HG03469 (cell line): ENCODE results near the gene GAPDH.
A peak's percentile ranks its signal among the peaks of the same experiment; 100 is the strongest.
"Not testable (repeated sequence)": the region's sequence is repeated elsewhere in the genome, so short reads cannot be mapped to it uniquely, and the experiment has no call there.

ENCODE experiments used
- ATAC-seq: cut with Tn5 transposase; IDR thresholded peaks from one replicate; pipeline ENCODE4 v1.9.1; 2021; ENCODE audit warnings: mild to moderate bottlenecking, moderate library complexity, moderate number of reproducible peaks; ENCODE audit not compliant: unreplicated experiment

The GAPDH gene

DNA sequence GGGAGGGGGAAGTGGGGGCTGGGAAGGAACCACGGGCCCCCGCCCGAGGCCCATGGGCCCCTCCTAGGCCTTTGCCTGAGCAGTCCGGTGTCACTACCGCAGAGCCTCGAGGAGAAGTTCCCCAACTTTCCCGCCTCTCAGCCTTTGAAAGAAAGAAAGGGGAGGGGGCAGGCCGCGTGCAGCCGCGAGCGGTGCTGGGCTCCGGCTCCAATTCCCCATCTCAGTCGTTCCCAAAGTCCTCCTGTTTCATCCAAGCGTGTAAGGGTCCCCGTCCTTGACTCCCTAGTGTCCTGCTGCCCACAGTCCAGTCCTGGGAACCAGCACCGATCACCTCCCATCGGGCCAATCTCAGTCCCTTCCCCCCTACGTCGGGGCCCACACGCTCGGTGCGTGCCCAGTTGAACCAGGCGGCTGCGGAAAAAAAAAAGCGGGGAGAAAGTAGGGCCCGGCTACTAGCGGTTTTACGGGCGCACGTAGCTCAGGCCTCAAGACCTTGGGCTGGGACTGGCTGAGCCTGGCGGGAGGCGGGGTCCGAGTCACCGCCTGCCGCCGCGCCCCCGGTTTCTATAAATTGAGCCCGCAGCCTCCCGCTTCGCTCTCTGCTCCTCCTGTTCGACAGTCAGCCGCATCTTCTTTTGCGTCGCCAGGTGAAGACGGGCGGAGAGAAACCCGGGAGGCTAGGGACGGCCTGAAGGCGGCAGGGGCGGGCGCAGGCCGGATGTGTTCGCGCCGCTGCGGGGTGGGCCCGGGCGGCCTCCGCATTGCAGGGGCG, at the start of gene GAPDH:
Gene GAPDH, plus strand, starts transcription at position 595 of the 772 bp plus-strand sequence. CDS start 316 bp downstream, outside the sequence.
- no peak for ATAC-seq

DNA sequence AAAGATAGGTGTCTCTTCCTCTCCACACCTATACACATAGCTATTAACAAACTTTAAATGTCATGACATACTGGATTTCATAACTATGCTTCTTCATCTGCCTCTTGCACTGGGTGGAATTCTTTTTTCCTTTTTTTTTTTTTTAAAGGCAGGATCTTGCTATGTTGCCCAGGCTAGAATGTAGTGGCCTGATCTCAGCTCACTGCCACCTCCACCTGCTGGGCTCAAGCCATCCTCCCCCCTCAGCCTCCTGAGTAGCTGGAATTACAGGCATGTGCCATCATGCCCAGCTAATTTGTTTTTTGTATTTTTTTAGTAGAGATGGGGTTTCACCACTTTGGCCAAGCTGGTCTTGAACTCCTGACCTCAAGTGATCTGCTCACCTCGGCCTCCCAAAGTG, 46.1 kb upstream of the GAPDH start:
- no peak for ATAC-seq

DNA sequence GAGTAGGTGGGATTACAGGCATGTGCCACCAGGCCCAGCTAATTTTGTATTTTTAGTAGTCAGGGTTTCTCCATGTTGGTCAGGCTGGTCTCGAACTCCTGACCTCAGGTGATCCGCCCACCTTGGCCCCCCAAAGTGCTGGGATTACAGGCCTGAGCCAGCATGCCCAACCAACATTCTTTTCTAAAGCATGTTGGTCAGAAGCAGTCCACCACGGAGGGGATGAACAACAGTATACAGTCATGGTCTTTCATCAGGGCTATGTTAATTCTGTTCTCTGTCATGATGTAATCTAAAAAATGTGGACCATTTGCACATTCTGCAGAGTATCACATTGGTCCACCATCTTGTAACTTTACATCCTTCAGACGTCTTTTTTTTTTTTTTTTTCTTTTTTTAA, 44.9 kb upstream of the GAPDH start:
- no peak for ATAC-seq

DNA sequence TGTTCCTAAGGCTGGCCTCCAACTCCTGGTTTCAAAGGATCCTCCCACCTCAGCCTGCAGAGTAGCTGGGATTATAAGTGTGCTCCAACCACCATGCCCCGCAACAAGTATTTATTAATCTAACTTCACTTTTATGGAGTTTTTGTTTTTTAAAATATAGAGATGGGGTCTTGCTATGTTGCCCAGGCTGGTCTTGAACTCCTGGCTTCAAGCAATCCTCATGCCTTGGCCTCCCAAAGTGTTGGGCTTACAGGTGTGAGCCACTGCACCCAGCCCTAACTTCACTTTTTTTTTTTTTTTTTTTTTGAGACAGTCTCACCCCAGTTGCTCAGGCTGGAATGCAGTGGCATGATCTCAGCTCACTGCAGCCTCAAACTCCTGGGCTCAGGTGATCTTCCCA, 43.6 kb upstream of the GAPDH start:
- not testable (repeated sequence) for ATAC-seq

DNA sequence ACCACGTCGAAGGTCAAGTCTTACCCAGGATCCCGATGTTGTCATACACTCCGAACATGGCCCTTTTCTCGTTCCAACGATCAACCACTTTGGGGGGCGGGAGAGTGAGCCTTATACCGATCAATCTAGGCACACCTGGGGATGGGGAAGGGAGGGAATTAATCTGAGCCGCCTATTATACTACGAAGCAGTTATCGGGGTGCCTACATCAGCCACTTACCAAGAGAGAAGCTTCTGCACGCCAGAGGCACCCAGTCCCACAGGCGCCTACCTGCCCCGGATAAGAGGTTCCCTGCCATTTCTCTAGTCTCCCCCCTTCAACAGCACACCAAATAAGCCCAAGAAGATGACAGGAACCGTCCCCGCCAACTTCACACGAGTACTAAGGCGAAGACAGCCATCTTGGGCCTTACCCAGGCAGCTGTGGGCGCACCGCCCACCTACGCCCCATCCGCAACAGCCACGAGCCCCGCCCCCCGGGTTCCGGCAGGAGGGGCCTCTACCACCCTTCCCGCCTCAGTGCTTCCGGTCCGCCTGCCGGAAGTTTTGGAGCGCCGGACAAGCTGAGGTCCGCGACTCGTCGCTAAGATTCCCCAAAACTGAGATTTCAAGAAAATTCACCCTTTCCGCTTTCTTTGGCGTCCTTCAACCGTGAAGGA, 41.4 kb upstream of the GAPDH start, which contains the start of gene MRPL51:
Gene MRPL51, minus strand, starts transcription at position 425 of the 659 bp plus-strand sequence. Its CDS starts 126 bp downstream, at position 299.
- ATAC-seq = peak; percentile 53

DNA sequence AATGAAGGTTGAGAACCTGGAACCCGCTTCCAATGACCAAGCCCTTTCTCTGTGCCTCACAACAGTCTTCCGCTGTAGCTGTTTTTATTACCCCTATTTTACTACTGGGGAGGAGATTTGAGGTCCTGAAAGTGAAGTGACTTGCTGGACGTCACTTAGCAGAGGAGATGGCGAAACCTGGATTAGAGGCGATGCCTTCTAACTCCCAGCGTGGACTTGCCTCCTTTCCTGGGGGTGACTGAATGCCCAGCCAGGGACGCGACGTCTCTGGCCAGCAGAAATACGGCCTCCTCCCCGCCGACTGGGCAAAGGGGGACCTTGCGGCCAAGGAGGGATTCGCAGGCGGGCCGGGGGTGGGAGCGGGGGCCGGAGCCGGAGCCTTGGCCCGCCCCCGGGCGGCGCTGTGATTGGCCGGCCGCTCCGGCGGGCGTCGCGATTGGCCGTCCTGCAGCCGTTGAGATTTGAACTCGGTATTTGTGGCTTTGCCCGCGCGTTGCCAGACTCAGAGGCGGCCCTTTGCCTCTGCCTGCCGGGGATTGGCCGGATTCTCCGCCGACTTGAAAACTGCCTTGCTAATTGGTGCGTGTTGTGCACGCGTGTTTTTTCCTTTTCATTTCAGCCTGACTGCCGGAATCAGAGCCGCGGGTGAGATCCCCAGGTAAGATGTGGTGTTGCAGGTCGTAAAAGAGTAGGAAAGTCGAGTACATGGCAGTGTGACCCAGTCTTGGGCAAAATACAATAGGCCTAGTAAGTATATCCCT, 40.6 kb upstream of the GAPDH start, which contains the start of gene NCAPD2:
Gene NCAPD2, plus strand, starts transcription at position 606 of the 761 bp plus-strand sequence. CDS start 997 bp downstream, outside the sequence.
- ATAC-seq = peak; percentile 55

DNA sequence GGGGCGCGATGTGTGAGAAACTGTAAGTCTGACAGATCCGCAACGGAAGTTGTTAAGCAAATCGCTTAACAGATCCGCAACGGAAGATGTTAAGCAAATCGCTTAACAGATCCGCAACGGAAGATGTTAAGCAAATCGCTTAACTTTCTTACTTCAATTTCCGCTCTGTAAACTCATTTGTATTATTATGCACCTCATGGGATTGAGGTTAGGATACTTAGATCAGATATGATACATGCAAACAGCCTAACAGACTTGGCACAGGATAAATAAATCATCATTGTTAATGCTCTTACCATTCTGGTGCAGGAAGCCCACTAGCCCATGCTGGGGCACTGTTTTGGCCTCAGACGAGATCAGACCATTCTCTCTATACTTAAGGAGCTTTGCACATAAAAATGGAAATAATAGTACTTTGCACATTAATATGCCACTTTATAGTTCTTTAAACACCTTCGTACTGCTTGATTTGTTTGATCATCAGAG, 40.0 kb upstream of the GAPDH start:
- no peak for ATAC-seq

DNA sequence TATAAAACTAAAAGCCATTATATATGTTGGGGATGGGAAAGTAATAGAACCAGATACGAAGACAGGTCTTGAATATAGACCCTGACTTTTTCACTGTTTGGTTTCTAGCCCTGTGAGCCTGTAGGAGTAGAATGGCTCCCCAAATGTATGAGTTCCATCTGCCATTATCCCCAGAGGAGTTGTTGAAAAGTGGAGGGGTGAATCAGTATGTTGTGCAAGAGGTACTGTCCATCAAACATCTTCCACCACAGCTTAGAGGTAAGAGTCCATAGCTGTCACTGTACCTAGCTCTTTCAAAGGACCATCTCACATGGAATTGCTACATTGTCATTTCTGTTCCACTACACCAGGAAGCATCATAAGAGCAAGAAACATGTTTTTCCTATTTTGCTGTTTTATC, 39.3 kb upstream of the GAPDH start:
- ATAC-seq = no peak

DNA sequence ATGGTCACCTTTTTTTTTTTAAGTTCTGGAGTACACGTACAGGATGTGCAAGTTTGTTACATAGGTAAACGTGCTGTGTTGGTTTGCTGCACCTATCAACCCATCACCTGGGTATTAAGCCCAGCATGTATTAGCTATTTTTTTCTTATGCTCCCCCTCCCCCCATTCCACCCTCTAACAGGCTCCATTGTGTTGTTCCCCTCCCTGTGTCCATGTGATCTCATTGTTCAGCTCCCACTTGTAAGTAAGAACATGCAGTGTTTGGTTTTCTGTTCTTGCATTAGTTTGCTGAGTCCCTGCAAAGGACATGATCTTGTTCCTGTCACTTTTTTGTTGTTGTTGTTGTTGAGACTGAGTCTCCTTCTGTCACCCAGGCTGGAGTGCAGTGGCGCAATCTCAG, 37.0 kb upstream of the GAPDH start:
- ATAC-seq = not testable (repeated sequence)

DNA sequence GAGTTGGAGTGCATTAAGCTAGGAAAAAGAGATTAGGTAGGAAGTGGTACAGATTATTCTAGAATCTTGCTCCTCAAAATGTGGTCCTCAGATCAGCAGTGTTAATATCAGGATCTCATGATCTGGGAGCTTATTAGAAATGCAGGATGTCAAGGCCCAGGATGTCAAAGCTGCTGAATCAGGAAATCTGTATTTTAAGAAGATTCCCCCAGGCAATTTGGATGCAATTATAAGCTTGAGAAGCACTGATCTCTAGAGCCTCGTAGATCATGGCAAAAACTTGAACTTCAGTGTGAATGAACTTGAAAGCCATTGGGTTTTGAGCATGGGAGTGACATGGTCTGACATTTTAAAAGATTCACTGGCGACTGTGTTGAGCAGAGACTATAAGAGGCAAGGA, 33.9 kb upstream of the GAPDH start:
- ATAC-seq = no peak

DNA sequence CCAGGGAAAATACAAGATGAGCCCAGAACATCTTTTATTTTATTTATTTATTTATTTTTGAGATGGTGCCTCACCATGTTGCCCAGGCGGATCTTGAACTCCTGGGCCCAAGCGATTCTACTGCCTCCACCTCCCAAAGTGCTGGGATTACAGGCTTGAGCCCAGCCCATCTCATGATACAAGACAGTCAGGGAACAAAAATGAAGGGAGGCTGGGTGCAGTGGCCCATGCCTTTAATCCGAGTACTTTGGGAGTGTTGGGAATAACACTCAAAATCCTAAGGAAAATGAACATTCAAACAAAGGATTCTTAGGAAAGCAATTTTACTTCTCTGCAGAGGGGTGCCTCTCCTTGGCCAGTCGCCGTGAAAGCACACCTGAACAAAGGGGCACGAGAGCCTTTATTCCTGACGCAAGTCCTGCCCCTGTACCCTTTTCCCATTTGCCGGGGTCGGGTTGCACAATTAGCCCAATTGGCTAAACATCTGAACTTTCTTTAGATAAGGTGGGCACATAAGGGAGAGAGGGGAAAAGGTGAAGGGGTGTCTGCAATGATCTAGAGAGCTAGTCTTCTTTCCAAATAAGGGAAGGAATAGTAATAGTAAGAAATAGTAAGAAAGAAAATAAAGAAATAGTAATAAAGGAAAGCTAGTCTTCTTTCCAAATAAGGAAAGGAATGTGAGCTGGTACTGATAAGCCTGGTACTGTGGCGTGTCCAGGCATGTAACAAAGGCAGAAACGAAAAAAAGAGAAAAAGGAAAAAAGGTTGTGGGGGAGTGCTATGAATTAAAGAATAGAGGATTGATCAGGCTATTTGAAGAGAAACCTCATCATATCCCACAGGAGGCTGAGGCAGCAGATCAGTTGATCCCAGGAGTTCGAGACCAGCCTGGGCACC, 27.0 kb upstream of the GAPDH start:
- ATAC-seq = no peak

DNA sequence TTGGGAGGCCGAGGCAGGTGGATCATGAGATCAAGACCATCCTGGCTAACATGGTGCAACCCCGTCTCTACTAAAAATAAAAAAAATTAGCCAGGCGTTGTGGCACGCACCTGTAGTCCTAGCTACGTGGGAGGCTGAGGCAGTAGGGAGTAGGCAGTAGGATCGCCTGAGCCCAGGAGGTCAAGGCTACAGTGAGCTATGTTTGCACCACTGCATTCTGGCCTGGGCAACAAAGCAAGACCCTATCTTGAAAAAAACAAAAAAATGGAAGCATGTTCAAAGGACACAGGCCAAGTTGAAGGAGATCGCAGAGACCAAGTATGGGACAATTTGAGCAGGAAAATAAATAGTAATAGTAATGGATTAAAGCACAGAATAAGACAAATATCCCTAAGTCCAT, 26.2 kb upstream of the GAPDH start:
- no peak for ATAC-seq

DNA sequence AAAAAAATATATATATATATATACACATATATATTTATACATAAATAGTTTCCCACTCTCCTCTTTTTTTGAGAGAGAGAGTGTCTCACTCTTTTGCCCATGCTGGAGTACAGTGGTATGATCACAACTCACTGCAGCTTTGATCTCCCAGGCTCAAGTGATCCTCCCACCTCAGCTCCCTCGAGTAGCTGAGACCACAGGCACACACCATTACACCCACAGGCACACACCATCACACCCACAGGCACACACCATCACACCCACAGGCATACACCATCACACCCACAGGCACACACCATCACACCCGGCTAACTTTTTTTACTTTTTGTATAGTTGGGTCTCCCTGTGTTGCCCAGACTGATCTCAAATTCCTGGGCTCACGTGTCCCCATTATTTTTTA, 14.1 kb upstream of the GAPDH start:
- no peak for ATAC-seq

DNA sequence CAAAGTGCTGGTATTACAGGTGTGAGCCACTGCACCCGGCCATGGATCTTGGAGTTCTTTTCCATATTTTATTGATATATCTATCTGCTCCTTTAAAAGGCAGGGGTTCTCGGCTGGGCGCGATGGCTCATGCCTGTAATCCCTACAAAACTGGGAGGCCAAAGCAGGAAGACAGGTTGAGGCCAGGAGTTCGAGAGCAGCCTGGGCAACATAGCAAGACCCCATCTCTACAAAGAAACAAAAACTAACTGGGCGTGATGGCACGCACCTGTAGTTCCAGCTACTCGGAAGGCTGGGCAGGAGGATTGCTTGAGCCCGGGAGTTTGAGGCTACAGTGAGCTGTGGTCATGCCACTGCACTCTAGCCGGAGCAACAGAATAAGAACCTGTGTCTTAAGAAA, 12.1 kb upstream of the GAPDH start:
- ATAC-seq = no peak

DNA sequence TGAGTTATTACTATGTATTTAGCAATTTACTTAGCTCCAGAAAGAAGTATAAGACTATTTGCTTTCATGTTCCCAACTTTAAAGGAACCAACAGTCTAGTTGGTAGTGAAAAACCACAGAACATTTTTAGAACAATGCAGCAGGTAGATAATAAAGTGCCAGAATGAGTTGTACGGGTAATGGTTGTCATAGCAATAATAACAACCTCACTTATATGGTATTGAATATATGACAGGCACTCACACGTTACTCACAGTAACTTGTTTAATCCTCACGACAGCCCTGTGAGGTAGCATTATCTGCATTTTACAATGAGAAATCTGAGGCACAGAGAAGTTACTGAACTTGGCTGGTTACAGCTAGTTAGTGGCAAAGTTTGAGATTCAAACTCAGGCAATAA, 10.6 kb upstream of the GAPDH start:
- ATAC-seq = no peak

DNA sequence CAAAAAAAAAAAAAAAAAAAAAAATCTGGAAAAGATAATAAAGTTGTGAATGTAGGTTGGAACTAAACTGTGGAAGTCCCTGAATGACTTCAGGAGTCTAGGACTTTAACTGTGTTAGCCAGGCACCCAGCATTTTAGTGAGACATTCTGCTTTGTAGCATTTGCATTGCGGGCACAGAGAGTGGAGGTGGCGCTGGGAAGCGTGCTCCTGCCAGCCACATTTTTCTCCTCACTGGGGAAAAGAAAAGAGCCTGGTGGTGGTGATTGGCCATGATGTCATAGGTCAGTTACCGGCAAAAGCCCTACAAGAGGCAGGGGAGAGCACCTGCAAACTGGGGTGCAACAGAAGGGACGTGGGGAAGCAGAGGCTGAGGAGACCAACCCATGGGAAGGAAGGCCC, 9.7 kb upstream of the GAPDH start:
- no peak for ATAC-seq

DNA sequence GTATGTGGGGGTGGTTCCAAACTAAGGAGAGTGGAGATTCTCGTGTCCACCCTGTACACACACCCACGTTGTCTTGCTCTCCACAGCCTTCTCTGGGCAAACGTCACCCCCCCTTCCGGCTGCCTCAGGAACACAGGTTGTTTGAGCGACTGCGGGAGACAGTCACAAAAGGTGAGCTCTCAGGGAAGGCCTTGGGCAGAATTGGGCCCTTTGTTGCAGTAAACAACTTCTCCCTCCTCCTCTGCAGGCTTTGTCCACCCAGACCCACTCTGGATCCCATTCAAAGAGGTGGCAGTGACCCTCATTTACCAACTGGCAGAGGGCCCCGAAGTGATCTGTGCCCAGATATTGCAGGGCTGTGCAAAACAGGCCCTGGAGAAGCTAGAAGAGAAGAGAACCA, 8.1 kb upstream of the GAPDH start:
- no peak for ATAC-seq

DNA sequence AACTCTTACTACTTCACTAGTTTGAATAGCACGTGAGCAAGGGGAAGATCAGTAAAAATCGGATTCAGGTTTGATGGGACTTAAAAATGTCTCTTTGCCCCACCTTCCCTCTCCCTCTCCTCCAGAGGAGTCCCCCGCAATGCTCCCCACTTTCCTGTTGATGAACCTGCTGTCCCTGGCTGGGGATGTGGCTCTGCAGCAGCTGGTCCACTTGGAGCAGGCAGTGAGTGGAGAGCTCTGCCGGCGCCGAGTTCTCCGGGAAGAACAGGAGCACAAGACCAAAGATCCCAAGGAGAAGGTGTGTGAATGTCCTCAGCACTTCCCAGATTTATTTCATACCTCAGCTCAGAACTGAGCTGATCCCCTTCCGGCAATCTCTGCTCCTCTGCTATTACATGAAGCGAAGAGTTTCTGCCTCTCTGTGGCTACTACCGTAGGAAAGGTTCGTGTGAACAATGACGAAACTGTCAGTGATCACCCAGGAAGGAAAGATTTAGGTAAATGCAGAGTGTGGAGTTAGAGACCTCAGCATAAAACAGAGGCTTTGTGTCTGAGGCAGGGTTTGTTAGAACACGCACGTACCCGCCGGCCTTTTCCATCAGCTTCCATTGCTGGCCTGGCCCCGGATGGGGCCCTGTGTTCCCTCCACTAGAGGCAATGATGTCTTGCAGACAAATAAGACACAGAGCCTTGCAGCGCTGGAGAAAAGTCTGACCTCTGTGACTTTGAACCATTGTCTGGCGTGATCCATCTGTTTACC, 7.4 kb upstream of the GAPDH start:
- no peak for ATAC-seq

DNA sequence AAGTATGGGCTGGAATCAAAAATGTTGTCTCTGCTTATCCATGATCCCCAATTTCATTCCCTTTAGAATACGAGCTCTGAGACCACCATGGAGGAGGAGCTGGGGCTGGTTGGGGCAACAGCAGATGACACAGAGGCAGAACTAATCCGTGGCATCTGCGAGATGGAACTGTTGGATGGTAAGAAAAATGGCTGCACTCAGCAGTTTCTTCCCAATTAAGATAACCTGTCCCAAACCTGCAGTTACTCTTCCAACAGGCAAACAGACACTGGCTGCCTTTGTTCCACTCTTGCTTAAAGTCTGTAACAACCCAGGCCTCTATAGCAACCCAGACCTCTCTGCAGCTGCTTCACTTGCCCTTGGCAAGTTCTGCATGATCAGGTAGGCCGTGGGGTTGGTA, 6.6 kb upstream of the GAPDH start:
- ATAC-seq = no peak
